GM21528 (cell line): ENCODE data around the gene LYSMD3.

Experiments
- ATAC-seq: cut with Tn5 transposase; IDR thresholded peaks from one replicate; pipeline ENCODE4 v1.9.1; 2021; ENCODE audit warnings: mild to moderate bottlenecking, moderate library complexity; ENCODE audit not compliant: unreplicated experiment, low FRiP score

Gene LYSMD3

GRCh38 chr5:90484540-90484939 is 44.8 kb downstream of the LYSMD3 start:
- no peak for ATAC-seq

DNA sequence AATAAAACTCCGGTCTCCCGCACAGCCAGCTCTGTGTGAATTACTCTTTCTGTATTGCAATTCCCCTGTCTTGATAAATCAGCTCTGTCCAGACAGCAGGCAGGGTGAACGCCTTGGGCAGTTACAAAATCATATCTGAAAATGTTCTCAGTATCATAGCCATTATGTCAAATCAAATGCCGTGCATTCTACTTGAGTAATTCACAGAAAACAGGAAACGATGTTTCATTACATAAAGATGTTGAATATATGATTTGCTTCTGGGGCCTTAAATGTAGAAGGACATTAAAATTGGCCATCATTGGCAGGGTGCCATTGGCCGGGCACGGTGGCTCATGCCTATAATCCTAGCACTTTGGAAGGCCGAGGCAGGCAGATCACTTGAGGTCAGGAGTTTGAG is 46.2 kb downstream of the LYSMD3 start:
- ATAC-seq = no peak

- no peak for ATAC-seq
These were observed 48.7 kb downstream of the LYSMD3 start for GRCh38 chr5:90480699-90481098.

GRCh38 chr5:90479611-90480385 is 49.6 kb downstream of the LYSMD3 start:
- ATAC-seq = no peak

DNA sequence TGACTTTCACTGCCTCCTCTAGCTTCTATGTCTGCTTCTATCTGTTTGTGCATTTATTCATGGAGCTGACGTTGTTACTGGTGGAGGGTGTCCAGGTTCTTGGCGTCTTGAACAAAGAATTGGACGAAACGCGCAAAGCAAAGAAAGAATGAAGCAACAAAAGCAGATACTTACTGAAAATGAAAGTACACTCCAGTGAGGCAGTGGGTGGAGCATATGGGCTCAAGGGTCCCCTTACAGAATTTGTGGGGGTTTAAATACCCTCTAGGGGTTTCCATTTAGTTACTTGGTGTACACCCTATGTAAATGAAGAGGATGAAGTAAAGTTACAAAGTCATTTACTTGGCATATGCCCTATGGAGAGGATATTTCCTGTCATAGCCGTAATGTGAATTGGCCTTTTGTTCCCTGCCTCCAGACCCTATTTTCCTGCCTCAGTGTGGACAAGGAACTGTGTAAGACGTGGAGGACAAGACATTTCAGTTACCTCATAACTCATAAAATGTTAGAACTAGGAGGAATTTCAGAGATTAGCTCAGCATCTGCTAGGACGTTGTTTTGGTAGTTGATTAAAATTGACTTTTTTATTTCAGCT is 51.7 kb downstream of the LYSMD3 start:
- no peak for ATAC-seq

DNA sequence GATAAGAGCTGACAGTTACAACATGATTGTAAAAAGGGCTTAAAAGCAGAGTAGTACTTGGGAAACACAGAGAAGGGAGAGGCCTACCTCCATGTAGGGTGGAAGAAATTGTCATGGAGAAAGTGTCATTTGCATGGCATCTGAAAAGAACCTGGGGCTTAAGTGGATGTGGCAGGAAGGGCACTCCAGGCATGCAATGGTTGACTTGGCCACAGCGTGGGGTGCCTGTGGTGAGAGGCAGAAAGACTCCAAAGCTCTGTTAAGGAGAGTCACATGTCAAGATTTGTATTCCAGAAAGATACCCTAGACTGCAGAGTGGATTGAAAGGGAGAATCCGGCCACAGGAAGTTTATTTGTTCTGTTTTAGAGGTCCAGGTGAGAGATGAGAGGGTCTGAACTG is 52.3 kb downstream of the LYSMD3 start:
- no peak for ATAC-seq

- no peak for ATAC-seq
These were observed 53.0 kb downstream of the LYSMD3 start for GRCh38 chr5:90476391-90476790.

GRCh38 chr5:90475436-90475980 is 53.9 kb downstream of the LYSMD3 start:
- no peak for ATAC-seq

GRCh38 chr5:90474235-90475107 is 54.9 kb downstream of the LYSMD3 start, which contains the start of the genes MBLAC2 and POLR3G:
Gene MBLAC2 (minus strand): TSS chr5:90474771. CDS start chr5:90474292, 479 bp downstream.
Gene POLR3G (plus strand): TSS chr5:90474864. CDS start chr5:90485568, 10,704 bp downstream.
- ATAC-seq = peak; percentile 91

GRCh38 chr5:90473396-90474234 is 55.8 kb downstream of the LYSMD3 start:
- ATAC-seq = peak; percentile 26

DNA sequence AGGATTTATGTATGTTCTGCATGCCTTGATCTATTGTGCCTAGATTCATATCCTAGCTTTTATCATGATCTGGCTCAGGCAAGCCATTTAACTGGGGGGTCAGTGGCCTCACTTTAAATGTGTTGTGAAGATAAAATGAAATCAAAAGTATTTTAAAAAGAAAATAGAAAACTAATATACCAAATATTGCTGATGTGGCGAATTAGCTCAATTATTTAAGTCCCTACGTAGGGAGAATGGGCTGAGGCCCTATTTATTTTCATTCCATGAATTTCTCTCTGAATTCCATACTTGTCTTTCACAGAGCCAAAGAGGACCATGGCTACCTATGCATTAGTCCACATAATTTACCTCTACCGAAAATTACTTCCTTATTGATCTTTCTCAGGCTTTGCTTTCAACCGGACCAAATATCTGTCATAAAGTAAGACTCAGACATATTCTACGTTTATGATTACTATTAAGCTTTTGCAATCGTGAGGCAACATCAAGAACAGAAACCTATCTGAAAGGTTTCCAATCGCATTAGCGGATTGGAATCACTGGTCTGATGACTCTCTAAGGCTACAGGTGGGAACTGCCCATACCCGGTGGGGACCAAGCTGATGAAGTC is 56.5 kb downstream of the LYSMD3 start:
- ATAC-seq = peak; percentile 3
